ENCODE measurements around the gene NAP1L4. TPM values are rescaled to one million over a fixed set of nuclear protein-coding genes. Genes with fewer than 3 reads are reported as not detected.
A peak's percentile ranks its signal among the peaks of the same experiment; 100 is the strongest.

NAP1L4 gene
- total RNA-seq, 1 donor from 2014 or later: 156 TPM

- TF ChIP-seq, protein P1, sequence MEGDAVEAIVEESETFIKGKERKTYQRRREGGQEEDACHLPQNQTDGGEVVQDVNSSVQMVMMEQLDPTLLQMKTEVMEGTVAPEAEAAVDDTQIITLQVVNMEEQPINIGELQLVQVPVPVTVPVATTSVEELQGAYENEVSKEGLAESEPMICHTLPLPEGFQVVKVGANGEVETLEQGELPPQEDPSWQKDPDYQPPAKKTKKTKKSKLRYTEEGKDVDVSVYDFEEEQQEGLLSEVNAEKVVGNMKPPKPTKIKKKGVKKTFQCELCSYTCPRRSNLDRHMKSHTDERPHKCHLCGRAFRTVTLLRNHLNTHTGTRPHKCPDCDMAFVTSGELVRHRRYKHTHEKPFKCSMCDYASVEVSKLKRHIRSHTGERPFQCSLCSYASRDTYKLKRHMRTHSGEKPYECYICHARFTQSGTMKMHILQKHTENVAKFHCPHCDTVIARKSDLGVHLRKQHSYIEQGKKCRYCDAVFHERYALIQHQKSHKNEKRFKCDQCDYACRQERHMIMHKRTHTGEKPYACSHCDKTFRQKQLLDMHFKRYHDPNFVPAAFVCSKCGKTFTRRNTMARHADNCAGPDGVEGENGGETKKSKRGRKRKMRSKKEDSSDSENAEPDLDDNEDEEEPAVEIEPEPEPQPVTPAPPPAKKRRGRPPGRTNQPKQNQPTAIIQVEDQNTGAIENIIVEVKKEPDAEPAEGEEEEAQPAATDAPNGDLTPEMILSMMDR (conservative IDR thresholded peaks at IDR 0.05; ENCODE audit: low read depth, low read length): no peak
These were observed 3.0 kb upstream of the NAP1L4 start for GRCh38 chr11:2995031-2995561.

GRCh38 chr11:2994336-2994730, 2.2 kb upstream of the NAP1L4 start:
- no peak overlapping the region for H3K4me3 ChIP-seq (ENCODE audit: low read depth, low read length)
- no peak for DNase-seq (ENCODE audit: low read depth)
- TF ChIP-seq, protein P1 (conservative IDR thresholded peaks at IDR 0.05; ENCODE audit: low read depth, low read length): no peak

More at GRCh38 chr11:2995031-2995561, 3.0 kb upstream of the NAP1L4 start:
- no peak overlapping the region for H3K4me3 ChIP-seq (ENCODE audit: low read depth, low read length)
- DNase-seq (ENCODE audit: low read depth): no peak

- TF ChIP-seq, protein P1 (conservative IDR thresholded peaks at IDR 0.05; ENCODE audit: low read depth, low read length): no peak
- H3K4me3 ChIP-seq (ENCODE audit: low read depth, low read length): peak overlapping the region; percentile 71
These were observed 832 bp upstream of the NAP1L4 start for GRCh38 chr11:2992997-2993325.

GRCh38 chr11:2991452-2992233, 486 bp downstream of the NAP1L4 start:
- TF ChIP-seq, protein P1 (conservative IDR thresholded peaks at IDR 0.05; ENCODE audit: low read depth, low read length): no peak
- DNase-seq (ENCODE audit: low read depth): no peak
- H3K4me3 ChIP-seq (ENCODE audit: low read depth, low read length): peak overlapping the region; percentile 71

More at GRCh38 chr11:2992997-2993325, 832 bp upstream of the NAP1L4 start:
- no peak for DNase-seq (ENCODE audit: low read depth)

GRCh38 chr11:2990617-2991451, 1.3 kb downstream of the NAP1L4 start:
- no peak for DNase-seq (ENCODE audit: low read depth)
- TF ChIP-seq, protein P1 (conservative IDR thresholded peaks at IDR 0.05; ENCODE audit: low read depth, low read length): no peak
- peak overlapping the region; percentile 71 for H3K4me3 ChIP-seq (ENCODE audit: low read depth, low read length)

- TF ChIP-seq, protein P1 (conservative IDR thresholded peaks at IDR 0.05; ENCODE audit: low read depth, low read length): no peak
- peak overlapping the region; percentile 71 for H3K4me3 ChIP-seq (ENCODE audit: low read depth, low read length)
- no peak for DNase-seq (ENCODE audit: low read depth)
These were observed 2.6 kb downstream of the NAP1L4 start for GRCh38 chr11:2989551-2989950.

All from epithelial cell of proximal tubule (primary cell).